Natural killer cell (primary cell): ENCODE data around the gene GLYATL3. TPM values are rescaled to one million over a fixed set of nuclear protein-coding genes. Genes with fewer than 3 reads are reported as not detected.
"Not testable (repeated sequence)": the region's sequence is repeated elsewhere in the genome, so short reads cannot be mapped to it uniquely, and the experiment has no call there.

Source experiments
- ATAC-seq, 3 donors: fragments of 150-1000 bp in 2 of 3; fragments of 200-7000 bp in 1 of 3; cut with Tn5 transposase; 1 replicate in 1 of 3; 2 replicates in 2 of 3; pipeline ENCODE4 v1.10.0; 2021; ENCODE audit warnings: mild to moderate bottlenecking in 2 of 3, moderate library complexity in 2 of 3
- DNase-seq, 2 donors: peaks; one replicate each; pipeline versions ENCODE4 v3.0.0 to v3.0.0-alpha.2; 2013 to 2021; ENCODE audit warnings: mixed read lengths in 1 of 2
- H3K27ac ChIP-seq: one replicate; pipeline ENCODE4 v1.5.1; 2013; ENCODE audit warnings: mild to moderate bottlenecking, low read length
- H3K27me3 ChIP-seq: one replicate; pipeline ENCODE4 v1.6.1; 2013; ENCODE audit warnings: low read length; ENCODE audit not compliant: control insufficient read depth, insufficient read depth
- H3K36me3 ChIP-seq: one replicate; pipeline ENCODE4 v1.6.1; 2013; ENCODE audit warnings: low read length; ENCODE audit not compliant: control insufficient read depth, insufficient read depth
- H3K4me1 ChIP-seq: one replicate; pipeline ENCODE4 v1.6.1; 2013; ENCODE audit warnings: low read length; ENCODE audit not compliant: control insufficient read depth, insufficient read depth
- H3K4me3 ChIP-seq: one replicate; pipeline ENCODE4 v1.5.1; 2013; ENCODE audit warnings: low read length
- H3K9me3 ChIP-seq: one replicate; pipeline ENCODE4 v1.6.1; 2013; ENCODE audit warnings: low read length; ENCODE audit not compliant: control insufficient read depth, insufficient read depth
- H3K27ac Mint-ChIP-seq, 2 donors: one replicate each; pipeline ENCODE4 v1.8.0; 2022; ENCODE audit warnings: mild to moderate bottlenecking in 2 of 2, mixed read lengths in 2 of 2, moderate library complexity in 1 of 2
- H3K27me3 Mint-ChIP-seq, 2 donors: one replicate each; pipeline ENCODE4 v1.8.0; 2022; ENCODE audit warnings: low read depth in 2 of 2, mixed read lengths in 2 of 2
- H3K36me3 Mint-ChIP-seq: one replicate; pipeline ENCODE4 v1.8.0; 2022; ENCODE audit warnings: mixed read lengths
- H3K4me1 Mint-ChIP-seq, 2 donors: one replicate each; pipeline ENCODE4 v1.8.0; 2022; ENCODE audit warnings: mixed read lengths in 2 of 2
- H3K4me3 Mint-ChIP-seq: one replicate; pipeline ENCODE4 v1.8.0; 2022; ENCODE audit warnings: mild to moderate bottlenecking, moderate library complexity, mixed read lengths
- H3K9me3 Mint-ChIP-seq, 2 donors: one replicate each; pipeline ENCODE4 v1.8.0; 2022; ENCODE audit warnings: mixed read lengths in 2 of 2
- CTCF ChIP-seq: fragments of 200-600 bp; IDR thresholded peaks from one replicate; pipeline ENCODE4 v1.8.0; 2022; ENCODE audit warnings: antibody characterized with exemption
- WGBS: methylation state at CpG from one replicate; pipeline ENCODE4 v1.1.7; 2013; ENCODE audit warnings: missing lambda C conversion rate; ENCODE audit not compliant: insufficient coverage; 5-methylcytosine and 5-hydroxymethylcytosine counted together
- intact Hi-C: fragments of 100-400 bp; cut with micrococcal nuclease; formaldehyde crosslinking; loops from one replicate; pipeline ENCODE4 v1.14.2; 2022
- total RNA-seq, 4 donors: library from RNA; stranded (reverse); fragments of 120-200 nt in 1 of 4; gene quantifications; one replicate each; pipeline versions ENCODE4 v1.2.3 to v1.2.4, GENCODE V29; 2013 to 2022

The GLYATL3 gene
- total RNA-seq, 3 donors from 2014 or later (not counting 1 experiment from before 2014, with no cell fraction given): not detected

DNA sequence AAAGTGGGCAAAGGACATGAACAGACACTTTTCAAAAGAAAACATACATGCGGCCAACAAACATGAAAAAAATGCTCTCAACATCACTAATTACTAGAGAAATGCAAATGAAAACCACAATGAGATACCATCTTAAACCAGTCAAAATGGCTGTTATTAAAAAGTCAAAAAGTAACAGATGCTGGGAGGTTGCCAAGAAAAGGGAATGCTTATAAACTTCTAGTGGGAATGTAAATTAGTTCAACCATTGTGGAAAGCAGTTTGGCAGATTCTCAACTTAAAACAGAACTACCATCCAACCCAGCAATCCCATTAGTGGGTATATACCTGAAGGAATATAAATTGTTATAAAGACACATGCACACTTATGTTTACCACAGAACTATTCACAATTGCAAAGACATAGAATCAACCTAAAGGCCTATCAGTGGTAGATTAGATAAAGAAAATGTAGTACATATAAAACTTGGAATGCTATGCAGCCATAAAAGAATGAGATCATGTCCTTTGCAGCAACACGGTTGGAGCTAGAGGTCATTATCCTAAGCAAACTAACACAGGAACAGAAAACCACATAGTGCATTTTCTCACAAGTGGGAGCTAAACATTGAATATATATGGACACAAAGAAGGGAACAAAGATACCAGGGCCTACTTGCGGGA is 20.3 kb upstream of the GLYATL3 start:
- Histone ChIP-seq H3K27ac (no peak overlapping the region), H3K36me3 (no peaks in the 10 kb centered on the region), H3K27me3 (no peaks in the 10 kb centered on the region), H3K9me3 (no peaks in the 10 kb centered on the region), H3K4me1 (no peaks in the 10 kb centered on the region), H3K4me3 (no peak overlapping the region)
- intact Hi-C loops: no loop called here
- Mint-ChIP-seq H3K36me3 (peaks cover 6% of the 10 kb centered on the region), H3K9me3 (no peaks in the 10 kb centered on the region), H3K27me3 (no peaks in the 10 kb centered on the region), H3K4me3 (no peak overlapping the region), H3K27ac (no peak overlapping the region), H3K4me1 (no peaks in the 10 kb centered on the region)
- DNase-seq (no peak), ATAC-seq (no peak)
- WGBS: 100% methylated on average over 2 of the region's 3 CpGs
- no peak for TF ChIP-seq CTCF

GRCh38 chr6:49481846-49482245 is 17.9 kb upstream of the GLYATL3 start:
- H3K4me1 Mint-ChIP-seq, H3K27me3 Mint-ChIP-seq, ATAC-seq, H3K9me3 ChIP-seq, H3K27ac ChIP-seq, H3K36me3 Mint-ChIP-seq, H3K36me3 ChIP-seq, H3K9me3 Mint-ChIP-seq, H3K27me3 ChIP-seq, DNase-seq, H3K4me3 Mint-ChIP-seq, H3K4me1 ChIP-seq, intact Hi-C loops, H3K4me3 ChIP-seq, H3K27ac Mint-ChIP-seq: not testable (repeated sequence)
- WGBS: 99% methylated on average over 13 of the region's 22 CpGs

- DNase-seq, H3K36me3 Mint-ChIP-seq, H3K27ac Mint-ChIP-seq, H3K9me3 Mint-ChIP-seq, intact Hi-C loops, H3K4me1 ChIP-seq, H3K27me3 ChIP-seq, H3K4me3 ChIP-seq, H3K36me3 ChIP-seq, H3K4me3 Mint-ChIP-seq, H3K9me3 ChIP-seq, H3K27ac ChIP-seq, ATAC-seq, H3K4me1 Mint-ChIP-seq, H3K27me3 Mint-ChIP-seq: not testable (repeated sequence)
- 94% methylated on average over 14 of the region's 14 CpGs for WGBS
Measured at GRCh38 chr6:49483380-49483779, 16.3 kb upstream of the GLYATL3 start.

GRCh38 chr6:49490633-49491032 is 9.1 kb upstream of the GLYATL3 start:
- Histone ChIP-seq H3K4me1 (no peaks in the 10 kb centered on the region), H3K9me3 (no peaks in the 10 kb centered on the region), H3K27ac (no peak overlapping the region), H3K36me3 (peaks cover 16% of the 10 kb centered on the region), H3K4me3 (no peak overlapping the region), H3K27me3 (no peaks in the 10 kb centered on the region)
- no peaks in the 10 kb centered on the region for H3K4me1 Mint-ChIP-seq
- peaks cover 6% of the 10 kb centered on the region for H3K36me3 Mint-ChIP-seq
- intact Hi-C loops: no loop called here
- WGBS: 100% methylated on average over 3 of the region's 4 CpGs
- ATAC-seq (no peak), DNase-seq (no peak)
- no peak overlapping the region for H3K4me3 Mint-ChIP-seq
- no peak overlapping the region for H3K27ac Mint-ChIP-seq
- TF ChIP-seq CTCF: no peak
- H3K27me3 Mint-ChIP-seq: no peaks in the 10 kb centered on the region
- no peaks in the 10 kb centered on the region for H3K9me3 Mint-ChIP-seq
